Measurements from ENCODE around the gene FBXL7.

FBXL7 gene

GRCh38 chr5:15682566-15682965 lies 182.6 kb downstream of the FBXL7 start:
- DNase-seq, result no peak

DNA sequence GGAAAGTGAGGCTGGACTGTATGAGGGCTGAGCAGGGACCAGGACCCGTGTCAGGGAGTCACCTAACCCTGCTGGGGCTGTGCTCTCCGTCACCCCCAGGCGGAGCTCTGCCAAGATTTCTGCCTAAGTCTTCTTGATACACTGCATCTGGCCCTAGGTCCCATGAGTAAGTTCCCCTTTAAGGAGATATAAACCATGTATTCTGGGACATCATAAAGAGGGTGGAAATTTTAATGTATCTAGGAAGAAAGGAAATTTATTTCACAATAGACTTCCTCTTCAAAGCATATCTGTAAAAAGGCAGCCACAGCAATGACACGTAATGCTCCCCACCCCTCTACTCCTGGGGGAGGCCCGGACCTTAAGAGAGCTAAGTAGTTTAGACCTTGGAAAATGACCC lies 183.4 kb downstream of the FBXL7 start:
- no peak for DNase-seq

GRCh38 chr5:15687401-15687800 lies 187.4 kb downstream of the FBXL7 start:
- DNase-seq, result no peak

DNA sequence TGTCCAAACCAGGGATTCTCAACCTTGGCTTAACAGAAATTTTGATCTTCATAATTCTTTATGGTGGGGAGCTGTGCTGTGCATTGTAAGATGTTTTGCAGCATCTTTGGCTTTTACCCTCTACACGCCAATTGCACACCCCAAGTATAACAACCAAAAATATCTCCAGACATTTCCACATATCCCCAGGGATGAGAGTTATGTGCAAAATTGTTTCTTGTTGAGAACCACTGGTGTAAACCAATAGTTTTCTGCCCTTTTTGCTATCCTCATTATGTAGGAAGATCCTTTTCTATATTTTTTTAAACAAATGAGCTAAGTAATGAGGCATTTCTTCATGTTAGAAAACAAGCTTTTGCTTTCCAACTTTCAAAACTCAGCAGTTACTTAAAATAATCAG lies 189.9 kb downstream of the FBXL7 start:
- DNase-seq, result no peak

- DNase-seq, result no peak
These were observed 190.6 kb downstream of the FBXL7 start for GRCh38 chr5:15690611-15691010.

DNA sequence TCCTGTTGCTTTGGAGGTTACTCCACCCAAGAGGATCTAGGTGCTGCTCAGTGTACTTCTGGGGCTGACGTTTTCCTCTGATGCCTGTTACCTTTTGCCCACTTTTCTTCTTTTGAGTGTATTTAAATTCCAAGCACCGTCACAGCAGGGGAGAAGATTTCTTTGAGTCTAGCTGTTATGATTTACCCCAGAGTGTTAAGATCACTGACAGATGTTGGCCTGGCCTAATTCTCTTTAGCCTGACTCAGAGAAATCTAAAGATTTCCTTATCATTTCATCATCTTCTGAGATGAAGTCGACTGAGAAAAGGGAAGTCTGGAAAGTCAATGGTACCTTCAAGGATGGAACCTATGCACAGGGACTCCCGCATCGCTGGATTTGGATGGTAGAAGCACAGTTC lies 191.5 kb downstream of the FBXL7 start:
- DNase-seq, result no peak

DNA sequence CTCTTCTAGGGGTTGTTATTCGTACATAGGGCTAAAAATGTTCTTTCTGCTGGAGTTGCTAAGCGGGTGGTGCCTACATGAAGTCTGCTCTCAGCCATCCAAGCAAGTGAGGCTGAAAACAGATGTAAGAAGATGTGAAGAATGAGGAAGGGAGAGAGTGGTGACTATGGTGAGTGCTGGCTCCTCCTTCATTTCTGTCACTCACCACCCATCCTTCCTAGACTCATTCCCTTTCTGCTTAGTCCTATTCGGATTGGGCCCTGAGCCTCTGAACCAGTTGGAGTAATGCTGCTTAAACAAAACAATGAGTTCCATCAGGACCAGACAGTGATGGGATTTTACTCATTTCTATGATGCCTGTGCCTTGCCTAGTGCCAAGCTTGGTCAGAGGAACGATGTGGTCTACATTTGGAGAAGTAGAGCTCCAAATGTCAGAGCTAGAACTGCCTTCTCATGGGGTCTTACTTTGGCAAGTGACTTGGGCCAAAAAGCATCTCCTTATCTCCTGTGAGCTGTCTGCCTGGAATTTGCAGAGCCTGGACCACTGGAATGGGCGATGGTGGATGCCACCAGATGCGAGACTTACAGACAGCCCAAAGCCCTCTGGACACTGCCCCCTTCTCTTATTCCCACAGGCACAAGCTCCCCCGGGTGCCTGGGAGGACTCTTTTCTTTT lies 192.9 kb downstream of the FBXL7 start:
- DNase-seq, result no peak

DNA sequence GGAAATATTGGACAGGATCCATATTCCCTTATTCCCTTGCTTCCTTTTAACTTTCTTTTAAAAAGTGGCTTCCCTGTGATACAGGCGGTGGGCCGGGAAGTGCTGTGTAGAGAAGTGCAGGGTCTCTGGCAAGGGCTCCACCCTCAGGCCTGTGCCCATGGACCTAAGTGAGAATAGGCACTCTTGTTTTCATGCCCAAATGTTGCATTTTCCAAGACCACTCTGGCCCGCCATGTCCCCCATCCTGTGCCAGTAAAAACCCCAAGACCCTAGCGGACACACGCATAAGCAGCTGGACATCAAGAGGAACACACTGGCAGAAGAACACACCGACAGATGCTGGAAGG lies 193.4 kb downstream of the FBXL7 start:
- DNase-seq, result no peak

GRCh38 chr5:15693933-15694332 lies 194.0 kb downstream of the FBXL7 start:
- no peak for DNase-seq

GRCh38 chr5:15694696-15695214 lies 194.8 kb downstream of the FBXL7 start:
- DNase-seq, result no peak

DNA sequence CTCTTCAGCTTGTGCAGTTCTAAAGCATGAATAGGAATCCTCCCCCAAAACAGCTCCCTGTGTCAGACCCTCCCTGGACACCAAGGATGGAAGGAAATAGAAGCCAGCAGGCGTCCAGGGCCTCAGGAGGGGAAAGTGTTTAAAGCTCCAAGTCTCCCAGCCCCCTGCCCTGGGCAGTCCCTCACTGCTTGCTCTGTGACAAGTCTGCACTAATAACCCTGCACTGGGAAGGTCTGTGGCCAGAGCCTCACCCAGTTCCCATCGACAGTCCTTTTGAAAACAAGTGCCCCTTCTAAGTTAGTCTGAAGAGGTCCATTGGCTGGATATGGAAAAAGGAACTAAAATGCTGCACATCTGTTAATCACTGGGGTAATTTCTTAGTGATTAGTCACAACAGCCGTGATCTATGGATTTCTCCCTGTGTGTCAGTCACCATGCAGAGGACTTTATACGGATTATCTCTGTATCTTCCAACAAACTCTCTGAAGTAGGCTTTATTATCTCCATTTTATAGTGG lies 195.3 kb downstream of the FBXL7 start:
- DNase-seq, result no peak

- no peak for DNase-seq
These were observed 200.4 kb downstream of the FBXL7 start for GRCh38 chr5:15700373-15700772.

GRCh38 chr5:15702102-15702501 lies 202.1 kb downstream of the FBXL7 start:
- no peak for DNase-seq

GRCh38 chr5:15703901-15704300 lies 203.9 kb downstream of the FBXL7 start:
- no peak for DNase-seq

DNA sequence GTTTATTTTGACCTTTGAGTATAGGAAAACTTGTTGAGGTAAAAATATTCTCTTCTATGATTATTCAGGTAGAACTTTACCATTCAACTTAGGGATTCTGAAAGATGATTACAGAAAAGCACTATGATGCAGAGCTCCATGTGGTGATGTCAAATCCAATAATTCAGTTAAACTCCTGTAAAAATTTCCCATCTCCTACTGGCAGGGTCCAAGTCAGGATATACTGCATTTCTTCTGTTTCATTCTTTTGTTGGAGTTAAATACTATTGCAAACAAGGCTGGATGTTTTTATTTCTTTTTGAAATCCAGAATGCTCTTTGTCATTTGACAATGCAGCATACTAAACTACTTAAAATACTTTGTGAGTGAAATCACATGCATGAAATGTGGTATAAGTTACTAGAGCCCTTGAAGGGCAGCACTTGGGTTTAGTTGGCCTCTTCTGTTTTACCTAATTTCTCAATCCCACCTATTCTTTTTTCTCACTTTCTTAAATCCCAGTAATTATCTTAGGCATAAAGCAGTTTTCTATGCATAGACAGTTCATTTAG lies 204.5 kb downstream of the FBXL7 start:
- no peak for DNase-seq

DNA sequence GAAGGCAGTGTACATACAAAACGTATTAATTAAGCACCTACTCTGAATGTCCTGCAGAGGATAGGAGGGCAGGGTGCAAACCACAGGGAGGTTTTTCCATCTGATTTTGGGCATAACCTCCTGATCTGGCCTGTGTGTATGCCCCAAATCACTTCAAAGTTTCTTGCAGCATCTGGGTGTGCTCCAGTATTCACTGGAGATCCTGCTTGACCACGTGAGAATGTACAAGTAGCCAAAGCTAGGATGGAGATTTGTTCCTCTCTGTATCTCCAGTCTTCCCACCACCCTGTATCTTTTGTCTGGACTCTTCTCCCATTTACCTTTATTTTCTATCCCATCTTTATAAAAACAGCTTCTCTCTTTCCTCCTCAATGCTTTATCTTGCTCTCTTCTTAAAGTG lies 207.7 kb downstream of the FBXL7 start:
- DNase-seq, result no peak

DNA sequence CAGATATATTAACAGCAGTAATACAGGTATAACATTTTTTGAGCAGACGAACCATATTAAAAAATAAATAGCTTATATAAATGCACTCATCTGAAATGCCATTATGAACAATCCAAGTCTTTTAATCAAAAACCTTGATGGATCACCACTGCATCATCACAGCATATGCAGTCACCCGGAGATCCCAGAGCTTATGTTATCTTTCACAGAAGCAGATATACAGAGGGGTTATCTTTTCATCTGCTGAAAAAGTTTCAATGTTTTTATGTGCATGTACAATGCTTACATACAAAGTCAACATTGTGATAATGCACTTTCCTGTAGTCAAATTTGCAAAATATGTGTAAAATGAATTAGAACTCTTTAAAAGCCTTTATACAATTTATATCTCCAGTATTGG lies 211.9 kb downstream of the FBXL7 start:
- no peak for DNase-seq

DNA sequence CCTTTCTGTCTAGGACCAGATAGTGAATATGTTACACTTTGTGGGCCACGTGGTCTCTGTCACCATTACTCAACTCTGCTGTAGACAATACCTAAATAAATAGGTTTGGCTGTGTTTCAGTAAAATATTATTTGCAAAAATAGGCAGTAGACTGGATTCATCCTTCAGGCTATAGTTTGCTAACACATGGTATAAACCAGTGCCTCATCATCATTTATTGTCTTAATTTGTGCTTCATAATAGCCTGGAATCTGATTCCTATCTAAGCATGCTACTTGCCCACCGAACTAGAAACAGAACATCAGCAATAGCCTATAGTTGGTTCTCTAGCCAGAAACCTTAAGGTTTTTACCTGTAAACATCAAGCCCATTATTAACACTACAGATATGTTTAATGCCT lies 215.6 kb downstream of the FBXL7 start:
- no peak for DNase-seq

- DNase-seq, result no peak
These were observed 216.0 kb downstream of the FBXL7 start for GRCh38 chr5:15715967-15716366.

DNA sequence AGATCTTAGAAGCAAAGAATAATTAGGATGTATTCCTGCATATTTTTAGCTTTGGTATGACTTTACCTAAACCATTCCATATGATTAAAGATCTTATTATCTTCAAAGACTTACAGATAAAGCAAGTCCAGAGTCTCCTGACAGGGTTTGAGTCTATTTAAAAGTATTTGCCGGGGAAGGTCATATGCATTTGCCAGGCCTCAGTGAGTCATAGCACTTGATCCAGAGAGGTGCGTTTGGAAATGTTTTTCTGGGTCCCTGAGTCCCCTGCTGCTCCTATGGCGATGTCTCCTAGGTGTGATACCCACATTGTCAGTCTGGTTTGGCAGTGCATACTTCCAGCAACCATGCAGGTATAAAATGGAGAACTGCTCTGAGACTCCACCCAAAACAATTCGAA lies 217.0 kb downstream of the FBXL7 start:
- no peak for DNase-seq

DNA sequence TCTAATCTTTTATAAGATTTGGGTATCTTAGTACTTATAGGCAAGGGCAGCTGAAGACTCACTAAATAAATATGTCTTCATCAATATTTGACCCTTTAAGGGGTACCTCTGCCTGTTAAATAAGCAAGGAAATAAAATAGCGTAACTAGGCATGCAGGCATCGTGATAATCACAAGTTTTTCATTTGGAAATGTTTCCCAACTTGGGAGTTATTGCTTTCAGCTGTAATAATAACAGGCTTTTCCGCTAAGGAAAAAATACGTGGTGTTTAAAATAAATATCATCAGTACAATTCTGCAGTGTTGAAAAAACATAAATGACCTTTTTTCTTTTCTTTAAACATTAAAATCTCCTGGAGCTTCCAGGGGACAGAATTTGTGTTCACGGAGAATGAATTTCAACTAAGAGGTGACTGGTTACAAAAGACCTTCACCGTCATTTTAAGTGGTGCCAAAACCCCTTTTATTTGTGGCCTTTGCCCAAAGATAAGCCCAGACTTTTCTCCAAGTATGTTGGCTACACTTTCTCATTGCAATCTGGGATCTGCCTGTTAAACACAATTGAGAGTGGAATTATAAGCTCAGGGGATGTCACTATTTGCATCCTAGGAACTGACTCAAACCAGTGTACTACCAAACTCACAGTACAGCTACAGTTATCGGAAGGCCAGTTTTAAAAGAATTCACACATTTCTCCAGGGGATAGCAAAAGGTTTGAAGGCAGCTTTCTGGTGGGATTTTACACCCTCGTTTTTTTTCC lies 218.6 kb downstream of the FBXL7 start:
- no peak for DNase-seq

DNA sequence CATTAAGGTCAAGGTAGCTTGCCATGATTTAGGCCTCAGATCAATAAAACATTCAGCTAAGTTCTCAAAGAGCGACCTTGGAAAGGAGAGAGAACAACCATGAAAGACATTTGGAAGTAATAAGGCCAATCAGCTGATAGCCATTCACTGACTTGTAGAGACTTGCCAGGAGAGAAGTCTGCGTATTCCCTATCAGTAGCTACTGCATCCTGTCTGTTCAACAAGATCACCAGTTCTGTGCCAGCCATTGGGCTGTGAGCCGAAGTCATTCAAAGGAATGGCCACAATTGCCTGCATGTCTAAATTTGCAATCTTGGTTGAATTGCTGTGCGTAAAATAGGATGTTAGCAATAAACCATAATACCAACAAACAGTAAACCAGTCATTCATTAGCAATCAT lies 219.8 kb downstream of the FBXL7 start:
- no peak for DNase-seq

GRCh38 chr5:15720515-15720914 lies 220.5 kb downstream of the FBXL7 start:
- DNase-seq, result no peak

GRCh38 chr5:15722305-15722704 lies 222.3 kb downstream of the FBXL7 start:
- no peak for DNase-seq
